ENCODE data around the gene LPAR3.

- TF ChIP-seq POLR2A (IDR thresholded peaks at IDR 0.05; ENCODE audit: low read depth, low read length) (no peak), TAF1 (IDR thresholded peaks at IDR 0.05; ENCODE audit: low read depth, low read length) (no peak), POLR2AphosphoS5 (IDR thresholded peaks at IDR 0.05; ENCODE audit: low read depth, low read length) (no peak)
Observed at GRCh38 chr1:84809023-84809422, 84.0 kb downstream of the LPAR3 start.

Data from GM12891 (cell line).